DOHH2 (cell line): ENCODE data around the gene RBMS3.

Source experiments
- H3F3A ChIP-seq: fragments of 200-600 bp; sonication (generic), shearing (Covaris generic); 2 replicates; pipeline ENCODE4 v1.6.0; 2016; ENCODE audit warnings: antibody characterized with exemption, mild to moderate bottlenecking; ENCODE audit not compliant: control insufficient read depth, insufficient read depth
- H3K27ac ChIP-seq: fragments of 200-600 bp; sonication (generic); 2 replicates; pipeline ENCODE4 v1.5.1; 2014; ENCODE audit warnings: low read depth, mild to moderate bottlenecking, low read length, moderate library complexity
- H3K27me3 ChIP-seq: fragments of 200-600 bp; sonication (generic); 2 replicates; pipeline ENCODE4 v1.6.1; 2014; ENCODE audit warnings: mild to moderate bottlenecking, low read length, mixed read lengths; ENCODE audit not compliant: control insufficient read depth
- H3K36me3 ChIP-seq: fragments of 200-600 bp; sonication (generic); 2 replicates; pipeline ENCODE4 v1.6.1; 2014; ENCODE audit warnings: mild to moderate bottlenecking, low read length, moderate library complexity, mixed read lengths; ENCODE audit not compliant: control insufficient read depth
- H3K4me1 ChIP-seq: fragments of 200-600 bp; sonication (generic); 2 replicates; pipeline ENCODE4 v1.6.1; 2014; ENCODE audit warnings: mild to moderate bottlenecking, low read length, mixed read lengths; ENCODE audit not compliant: control insufficient read depth
- H3K4me2 ChIP-seq: fragments of 200-600 bp; sonication (generic); 2 replicates; pipeline ENCODE4 v1.6.0; 2014; ENCODE audit warnings: mild to moderate bottlenecking, low read length, moderate library complexity
- H3K4me3 ChIP-seq: fragments of 200-600 bp; sonication (generic); 2 replicates; pipeline ENCODE4 v1.5.1; 2014; ENCODE audit warnings: mild to moderate bottlenecking, low read length, mixed read lengths
- H3K79me2 ChIP-seq: fragments of 200-600 bp; sonication (generic); 2 replicates; pipeline ENCODE4 v1.6.1; 2014; ENCODE audit warnings: mild to moderate bottlenecking, low read length, mixed read lengths; ENCODE audit not compliant: control insufficient read depth
- H3K9me2 ChIP-seq: fragments of 200-600 bp; sonication (generic); replicated peaks from 2 replicates; pipeline ENCODE4 v1.6.1; 2014; ENCODE audit warnings: mild to moderate bottlenecking, low read length, mixed read lengths; ENCODE audit not compliant: control insufficient read depth
- H3K9me3 ChIP-seq: fragments of 200-600 bp; sonication (generic); 2 replicates; pipeline ENCODE4 v1.6.1; 2014; ENCODE audit warnings: antibody characterized with exemption, low read length, mixed read lengths; ENCODE audit not compliant: control insufficient read depth, insufficient read depth
- H4K20me1 ChIP-seq: fragments of 200-600 bp; sonication (generic); 2 replicates; pipeline ENCODE4 v1.6.0; 2014; ENCODE audit warnings: low read depth, mild to moderate bottlenecking, antibody characterized with exemption, low read length, moderate library complexity; ENCODE audit not compliant: control insufficient read depth, insufficient read depth
- EZH2phosphoT487 ChIP-seq: fragments of 200-600 bp; sonication (generic); IDR thresholded peaks from 2 replicates; pipeline ENCODE4 v1.6.1; 2017; ENCODE audit warnings: borderline replicate concordance, mild to moderate bottlenecking, antibody characterized with exemption, low read length, moderate library complexity, mixed read lengths
- TF ChIP-seq, protein P1 (sequence below): fragments of 200-600 bp; sonication (generic); IDR thresholded peaks from one replicate; pipeline ENCODE4 v1.5.1; 2014; ENCODE audit warnings: antibody characterized with exemption, mild to moderate bottlenecking, low read depth, low read length; ENCODE audit not compliant: poor library complexity, severe bottlenecking

RBMS3 gene

DNA sequence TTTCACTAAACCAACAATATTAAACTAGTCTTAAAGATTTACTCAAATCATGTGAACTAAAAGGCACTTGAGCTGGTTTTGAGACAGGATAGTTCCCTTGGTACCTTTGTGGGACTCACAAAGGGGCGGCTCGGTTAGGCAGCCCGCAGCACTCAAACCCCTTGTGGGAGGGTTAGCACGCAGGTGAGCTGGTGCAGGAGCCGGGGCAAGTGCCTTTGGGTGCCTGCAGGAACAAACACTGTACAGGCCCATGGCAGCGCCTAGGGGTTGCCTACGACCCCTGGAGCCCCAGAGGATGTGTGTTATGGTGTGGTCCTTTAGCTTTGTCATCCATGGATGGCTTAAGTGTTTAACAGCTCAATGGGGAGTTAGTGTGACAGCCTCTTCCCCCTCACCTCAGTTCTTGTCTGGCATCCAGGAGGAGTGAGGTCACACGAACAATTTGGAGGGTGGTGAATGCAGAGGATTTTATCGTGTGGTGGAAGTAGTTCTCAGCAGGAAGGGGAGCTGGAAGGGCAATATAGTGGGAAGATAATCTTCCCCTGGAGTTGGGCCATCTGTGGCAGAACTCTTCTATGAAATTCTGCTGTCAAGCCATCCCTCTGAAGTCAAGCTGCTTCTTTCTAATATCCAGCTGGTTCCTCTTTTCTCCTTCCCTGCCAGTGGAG is 470.9 kb downstream of the RBMS3 start:
- Histone ChIP-seq H3K9me2 (no peaks in the 10 kb centered on the region), H3K27me3 (no peaks in the 10 kb centered on the region), H3K79me2 (no peaks in the 10 kb centered on the region), H3K4me1 (no peaks in the 10 kb centered on the region), H4K20me1 (no peaks in the 10 kb centered on the region), H3K9me3 (no peaks in the 10 kb centered on the region), H3F3A (no peaks in the 10 kb centered on the region), H3K4me3 (no peak overlapping the region), H3K36me3 (no peaks in the 10 kb centered on the region), H3K27ac (no peak overlapping the region), H3K4me2 (no peak overlapping the region)
- no peak for TF ChIP-seq EZH2phosphoT487
- TF ChIP-seq, protein P1, sequence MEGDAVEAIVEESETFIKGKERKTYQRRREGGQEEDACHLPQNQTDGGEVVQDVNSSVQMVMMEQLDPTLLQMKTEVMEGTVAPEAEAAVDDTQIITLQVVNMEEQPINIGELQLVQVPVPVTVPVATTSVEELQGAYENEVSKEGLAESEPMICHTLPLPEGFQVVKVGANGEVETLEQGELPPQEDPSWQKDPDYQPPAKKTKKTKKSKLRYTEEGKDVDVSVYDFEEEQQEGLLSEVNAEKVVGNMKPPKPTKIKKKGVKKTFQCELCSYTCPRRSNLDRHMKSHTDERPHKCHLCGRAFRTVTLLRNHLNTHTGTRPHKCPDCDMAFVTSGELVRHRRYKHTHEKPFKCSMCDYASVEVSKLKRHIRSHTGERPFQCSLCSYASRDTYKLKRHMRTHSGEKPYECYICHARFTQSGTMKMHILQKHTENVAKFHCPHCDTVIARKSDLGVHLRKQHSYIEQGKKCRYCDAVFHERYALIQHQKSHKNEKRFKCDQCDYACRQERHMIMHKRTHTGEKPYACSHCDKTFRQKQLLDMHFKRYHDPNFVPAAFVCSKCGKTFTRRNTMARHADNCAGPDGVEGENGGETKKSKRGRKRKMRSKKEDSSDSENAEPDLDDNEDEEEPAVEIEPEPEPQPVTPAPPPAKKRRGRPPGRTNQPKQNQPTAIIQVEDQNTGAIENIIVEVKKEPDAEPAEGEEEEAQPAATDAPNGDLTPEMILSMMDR: no peak

DNA sequence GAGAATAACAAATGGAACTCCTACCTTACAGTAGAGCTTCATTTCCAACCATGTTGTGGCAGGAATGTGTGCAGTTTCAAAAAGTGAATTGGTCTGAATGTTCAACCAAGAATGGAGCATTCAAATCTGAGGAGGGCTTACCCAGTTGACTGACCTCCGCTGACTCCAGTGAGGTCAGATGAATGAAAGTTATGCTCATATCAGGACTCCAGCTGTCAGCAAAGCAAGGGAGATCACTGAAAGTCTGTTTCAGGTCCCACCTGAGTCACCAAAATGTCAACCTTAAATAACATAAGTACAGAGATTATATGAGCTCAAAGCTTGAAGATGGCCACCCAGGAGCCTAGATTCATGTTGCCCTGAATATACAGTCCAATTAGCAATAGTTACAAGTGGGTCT is 473.5 kb downstream of the RBMS3 start:
- Histone ChIP-seq H3K4me2 (no peak overlapping the region), H3K9me2 (no peaks in the 10 kb centered on the region)

DNA sequence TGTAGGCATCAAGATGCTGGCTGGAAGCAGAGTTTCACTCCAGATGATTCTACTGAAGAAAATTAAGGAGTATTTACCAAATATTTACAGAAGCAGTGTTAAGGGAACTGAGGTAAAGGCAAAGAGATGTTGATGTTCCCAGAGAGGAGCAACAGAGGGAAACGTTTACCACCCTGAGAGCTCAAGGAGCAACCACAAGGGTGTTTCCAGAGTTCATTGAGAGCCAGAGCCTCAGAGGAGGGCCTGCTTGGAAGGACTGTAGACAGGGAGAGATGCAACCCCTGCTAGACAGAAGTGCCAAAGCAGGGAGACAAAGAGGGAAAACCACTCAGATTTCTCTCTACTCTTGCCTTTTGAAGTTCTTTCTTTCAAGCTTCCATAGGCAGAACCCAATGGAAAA is 474.5 kb downstream of the RBMS3 start:
- Histone ChIP-seq H3K36me3 (no peaks in the 10 kb centered on the region), H3K27ac (no peak overlapping the region), H3K27me3 (no peaks in the 10 kb centered on the region), H3K4me2 (no peak overlapping the region), H3F3A (no peaks in the 10 kb centered on the region), H3K4me3 (no peak overlapping the region), H3K9me2 (no peaks in the 10 kb centered on the region), H3K4me1 (no peaks in the 10 kb centered on the region), H3K79me2 (no peaks in the 10 kb centered on the region), H3K9me3 (no peaks in the 10 kb centered on the region), H4K20me1 (no peaks in the 10 kb centered on the region)
- TF ChIP-seq, protein P1: no peak
- TF ChIP-seq EZH2phosphoT487: no peak

More for the DNA sequence above, 473.5 kb downstream of the RBMS3 start:
- Histone ChIP-seq H3K27ac (no peak overlapping the region), H3F3A (no peaks in the 10 kb centered on the region), H3K9me3 (no peaks in the 10 kb centered on the region), H3K27me3 (no peaks in the 10 kb centered on the region), H3K4me1 (no peaks in the 10 kb centered on the region), H3K4me3 (no peak overlapping the region), H3K79me2 (no peaks in the 10 kb centered on the region), H4K20me1 (no peaks in the 10 kb centered on the region), H3K36me3 (no peaks in the 10 kb centered on the region)
- TF ChIP-seq, protein P1: no peak
- no peak for TF ChIP-seq EZH2phosphoT487
